SKM-1 treated with dmso at 0.1 percent for 144 hours (cell line): ENCODE results near the gene RAB3IL1.
A peak's percentile ranks its signal among the peaks of the same experiment; 100 is the strongest.
"Not testable (repeated sequence)": the region's sequence is repeated elsewhere in the genome, so short reads cannot be mapped to it uniquely, and the experiment has no call there.

Experiments
- DNase-seq: peaks from one replicate; lab custom pipeline; 2025; ENCODE audit not compliant: unreplicated experiment; lab: John Stamatoyannopoulos, UW

Gene RAB3IL1

GRCh38 chr11:61953632-61954031 lies 36.3 kb upstream of the RAB3IL1 start:
- DNase-seq = not testable (repeated sequence)

- no peak for DNase-seq
Observed at GRCh38 chr11:61952882-61953281, 35.5 kb upstream of the RAB3IL1 start.

- no peak for DNase-seq
Observed at GRCh38 chr11:61951484-61952135, 34.2 kb upstream of the RAB3IL1 start.

- DNase-seq = no peak
Observed at GRCh38 chr11:61950035-61950547, 32.7 kb upstream of the RAB3IL1 start, which contains the start of gene BEST1. Gene BEST1 (plus strand): TSS chr11:61950351. CDS start chr11:61951807, 1,456 bp downstream.

- DNase-seq = peak; percentile 80
Observed at GRCh38 chr11:61949169-61950034, 32.0 kb upstream of the RAB3IL1 start.

GRCh38 chr11:61948505-61948904 lies 31.1 kb upstream of the RAB3IL1 start:
- DNase-seq = no peak

GRCh38 chr11:61947486-61948210 lies 30.3 kb upstream of the RAB3IL1 start:
- DNase-seq = peak; percentile 76

GRCh38 chr11:61946894-61947293 lies 29.5 kb upstream of the RAB3IL1 start:
- no peak for DNase-seq

GRCh38 chr11:61945191-61945590 lies 27.8 kb upstream of the RAB3IL1 start:
- no peak for DNase-seq

GRCh38 chr11:61940466-61940865 lies 23.1 kb upstream of the RAB3IL1 start:
- DNase-seq = no peak

GRCh38 chr11:61935861-61936260 lies 18.5 kb upstream of the RAB3IL1 start:
- DNase-seq = no peak

GRCh38 chr11:61930933-61931332 lies 13.6 kb upstream of the RAB3IL1 start:
- DNase-seq = no peak

GRCh38 chr11:61928606-61929005 lies 11.2 kb upstream of the RAB3IL1 start:
- DNase-seq = no peak

GRCh38 chr11:61927501-61927900 lies 10.1 kb upstream of the RAB3IL1 start:
- DNase-seq = no peak

- DNase-seq = no peak
Observed at GRCh38 chr11:61926235-61926634, 8.9 kb upstream of the RAB3IL1 start.

- no peak for DNase-seq
Observed at GRCh38 chr11:61925736-61926135, 8.4 kb upstream of the RAB3IL1 start.

- no peak for DNase-seq
Observed at GRCh38 chr11:61924064-61924455, 6.7 kb upstream of the RAB3IL1 start.

- DNase-seq = no peak
Observed at GRCh38 chr11:61923166-61924063, 6.0 kb upstream of the RAB3IL1 start.

GRCh38 chr11:61922539-61922938 lies 5.2 kb upstream of the RAB3IL1 start:
- peak; percentile 92 for DNase-seq

GRCh38 chr11:61921446-61921845 lies 4.1 kb upstream of the RAB3IL1 start:
- no peak for DNase-seq
